ENCODE results near the gene PTPN14.

The PTPN14 gene

GRCh38 chr1:214316593-214316992 is 234.8 kb downstream of the PTPN14 start:
- TF ChIP-seq MYC (IDR thresholded peaks at IDR 0.05; ENCODE audit: low read depth, low read length) (no peak), POLR2A (IDR thresholded peaks at IDR 0.05; ENCODE audit: extremely low read depth, insufficient read length) (no peak)
- TF ChIP-seq, protein P1, sequence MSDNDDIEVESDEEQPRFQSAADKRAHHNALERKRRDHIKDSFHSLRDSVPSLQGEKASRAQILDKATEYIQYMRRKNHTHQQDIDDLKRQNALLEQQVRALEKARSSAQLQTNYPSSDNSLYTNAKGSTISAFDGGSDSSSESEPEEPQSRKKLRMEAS (IDR thresholded peaks at IDR 0.05; ENCODE audit: low read depth, low read length), result no peak
- TF ChIP-seq, protein P2, sequence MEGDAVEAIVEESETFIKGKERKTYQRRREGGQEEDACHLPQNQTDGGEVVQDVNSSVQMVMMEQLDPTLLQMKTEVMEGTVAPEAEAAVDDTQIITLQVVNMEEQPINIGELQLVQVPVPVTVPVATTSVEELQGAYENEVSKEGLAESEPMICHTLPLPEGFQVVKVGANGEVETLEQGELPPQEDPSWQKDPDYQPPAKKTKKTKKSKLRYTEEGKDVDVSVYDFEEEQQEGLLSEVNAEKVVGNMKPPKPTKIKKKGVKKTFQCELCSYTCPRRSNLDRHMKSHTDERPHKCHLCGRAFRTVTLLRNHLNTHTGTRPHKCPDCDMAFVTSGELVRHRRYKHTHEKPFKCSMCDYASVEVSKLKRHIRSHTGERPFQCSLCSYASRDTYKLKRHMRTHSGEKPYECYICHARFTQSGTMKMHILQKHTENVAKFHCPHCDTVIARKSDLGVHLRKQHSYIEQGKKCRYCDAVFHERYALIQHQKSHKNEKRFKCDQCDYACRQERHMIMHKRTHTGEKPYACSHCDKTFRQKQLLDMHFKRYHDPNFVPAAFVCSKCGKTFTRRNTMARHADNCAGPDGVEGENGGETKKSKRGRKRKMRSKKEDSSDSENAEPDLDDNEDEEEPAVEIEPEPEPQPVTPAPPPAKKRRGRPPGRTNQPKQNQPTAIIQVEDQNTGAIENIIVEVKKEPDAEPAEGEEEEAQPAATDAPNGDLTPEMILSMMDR (IDR thresholded peaks at IDR 0.05; ENCODE audit: low read depth, low read length), result no peak
- no peak overlapping the region for H3K4me3 ChIP-seq (ENCODE audit: low read depth, low read length)
- DNase-seq (ENCODE audit: low read depth), result no peak

DNA sequence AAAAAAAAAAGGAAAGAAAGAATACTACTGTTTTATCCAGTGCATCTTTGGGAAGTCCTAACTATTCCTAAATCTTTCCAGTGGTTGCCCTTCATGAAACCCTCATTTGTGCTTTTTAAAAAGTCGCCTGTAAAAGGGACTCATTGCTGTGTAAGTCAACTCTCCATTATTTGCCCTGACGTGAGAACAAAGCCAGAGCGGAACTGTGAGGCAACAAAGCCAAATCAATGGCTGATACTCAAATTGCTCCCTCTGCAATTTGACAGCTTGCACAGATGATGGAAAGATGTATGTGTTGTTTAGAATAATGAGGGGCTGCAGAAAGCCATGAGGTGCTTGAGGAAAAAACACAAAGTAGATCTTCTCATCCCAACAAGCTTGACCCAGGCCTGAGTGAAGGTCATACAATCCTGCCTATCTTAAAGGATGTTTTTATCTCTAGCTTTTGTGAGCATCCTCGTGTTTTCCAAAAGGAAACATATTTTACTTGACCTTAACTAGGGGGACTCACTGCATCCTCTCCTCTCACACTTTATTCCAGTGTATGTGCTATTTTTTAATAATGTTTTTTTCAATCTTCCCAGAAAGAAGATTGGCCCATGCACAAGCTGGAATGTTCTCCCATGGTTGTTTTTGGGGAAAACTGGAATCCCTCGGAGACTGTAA is 237.1 kb downstream of the PTPN14 start:
- DNase-seq (ENCODE audit: low read depth), result no peak
- H3K4me3 ChIP-seq (ENCODE audit: low read depth, low read length), result no peak overlapping the region
- no peak for TF ChIP-seq POLR2A (IDR thresholded peaks at IDR 0.05; ENCODE audit: extremely low read depth, insufficient read length)
- TF ChIP-seq, protein P2 (IDR thresholded peaks at IDR 0.05; ENCODE audit: low read depth, low read length), result no peak
- no peak for TF ChIP-seq MYC (IDR thresholded peaks at IDR 0.05; ENCODE audit: low read depth, low read length)
- TF ChIP-seq, protein P1 (IDR thresholded peaks at IDR 0.05; ENCODE audit: low read depth, low read length), result no peak

DNA sequence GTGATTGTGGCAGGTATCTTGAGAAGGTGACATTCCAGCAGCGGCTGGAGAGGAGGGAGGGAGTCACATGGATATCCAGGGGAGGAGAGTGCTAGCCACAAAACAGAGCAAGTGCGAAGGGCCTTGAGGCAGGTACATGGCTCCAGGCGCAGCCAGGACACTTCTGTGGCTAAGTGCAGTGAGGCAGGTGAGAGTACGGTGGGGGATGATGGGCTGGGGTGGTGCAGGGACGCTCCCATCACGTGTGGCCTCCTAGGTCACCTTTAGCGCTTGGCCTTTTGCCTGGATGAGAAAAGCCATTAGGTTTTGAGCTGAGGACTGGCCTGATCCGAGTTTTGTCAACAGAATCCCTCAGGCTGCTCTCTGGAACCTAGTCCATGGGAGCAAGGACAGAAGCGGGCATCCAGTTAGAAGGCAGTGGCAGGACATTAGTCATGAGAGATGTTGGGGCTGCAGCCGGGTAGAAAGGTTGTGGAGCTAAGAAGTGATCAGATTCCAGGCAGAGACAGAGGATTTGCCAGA is 238.8 kb downstream of the PTPN14 start:
- TF ChIP-seq POLR2A (IDR thresholded peaks at IDR 0.05; ENCODE audit: extremely low read depth, insufficient read length) (no peak), MYC (IDR thresholded peaks at IDR 0.05; ENCODE audit: low read depth, low read length) (no peak)
- TF ChIP-seq, protein P1 (IDR thresholded peaks at IDR 0.05; ENCODE audit: low read depth, low read length), result no peak
- TF ChIP-seq, protein P2 (IDR thresholded peaks at IDR 0.05; ENCODE audit: low read depth, low read length), result no peak

GRCh38 chr1:214310777-214311690 is 240.4 kb downstream of the PTPN14 start:
- TF ChIP-seq, protein P2 (IDR thresholded peaks at IDR 0.05; ENCODE audit: low read depth, low read length), result no peak
- TF ChIP-seq MYC (IDR thresholded peaks at IDR 0.05; ENCODE audit: low read depth, low read length) (no peak), POLR2A (IDR thresholded peaks at IDR 0.05; ENCODE audit: extremely low read depth, insufficient read length) (no peak)
- TF ChIP-seq, protein P1 (IDR thresholded peaks at IDR 0.05; ENCODE audit: low read depth, low read length), result no peak
- no peak overlapping the region for H3K4me3 ChIP-seq (ENCODE audit: low read depth, low read length)
- DNase-seq (ENCODE audit: low read depth), result no peak

More for the DNA sequence above, 238.8 kb downstream of the PTPN14 start:
- no peak overlapping the region for H3K4me3 ChIP-seq (ENCODE audit: low read depth, low read length)
- no peak for DNase-seq (ENCODE audit: low read depth)

GRCh38 chr1:214310010-214310409 is 241.4 kb downstream of the PTPN14 start:
- no peak overlapping the region for H3K4me3 ChIP-seq (ENCODE audit: low read depth, low read length)
- DNase-seq (ENCODE audit: low read depth), result no peak
- no peak for TF ChIP-seq POLR2A (IDR thresholded peaks at IDR 0.05; ENCODE audit: extremely low read depth, insufficient read length)
- TF ChIP-seq MYC (IDR thresholded peaks at IDR 0.05; ENCODE audit: low read depth, low read length), result no peak
- TF ChIP-seq, protein P1 (IDR thresholded peaks at IDR 0.05; ENCODE audit: low read depth, low read length), result no peak
- TF ChIP-seq, protein P2 (IDR thresholded peaks at IDR 0.05; ENCODE audit: low read depth, low read length), result no peak

Data from NB4 (cell line).